Measurements from ENCODE around the gene KCNH3.

The KCNH3 gene

GRCh38 chr12:49562233-49562632, 23.4 kb downstream of the KCNH3 start:
- DNase-seq (ENCODE audit: low read depth) = no peak
- no peak for TF ChIP-seq CTCF (IDR thresholded peaks at IDR 0.05; ENCODE audit: low read depth, low read length, missing control alignments)
- no peak overlapping the region for H3K4me3 ChIP-seq (ENCODE audit: low read depth, low read length)

- DNase-seq (ENCODE audit: low read depth) = no peak
- H3K4me3 ChIP-seq (ENCODE audit: low read depth, low read length) = no peak overlapping the region
- no peak for TF ChIP-seq CTCF (IDR thresholded peaks at IDR 0.05; ENCODE audit: low read depth, low read length, missing control alignments)
These were observed 24.0 kb downstream of the KCNH3 start for GRCh38 chr12:49562831-49563230.

GRCh38 chr12:49563951-49564685, 25.3 kb downstream of the KCNH3 start:
- no peak for TF ChIP-seq CTCF (IDR thresholded peaks at IDR 0.05; ENCODE audit: low read depth, low read length, missing control alignments)
- H3K4me3 ChIP-seq (ENCODE audit: low read depth, low read length) = no peak overlapping the region
- DNase-seq (ENCODE audit: low read depth) = no peak

- H3K4me3 ChIP-seq (ENCODE audit: low read depth, low read length) = no peak overlapping the region
- no peak for DNase-seq (ENCODE audit: low read depth)
- TF ChIP-seq CTCF (IDR thresholded peaks at IDR 0.05; ENCODE audit: low read depth, low read length, missing control alignments) = no peak
These were observed 26.0 kb downstream of the KCNH3 start for GRCh38 chr12:49564686-49565405.

GRCh38 chr12:49565406-49566265, 26.8 kb downstream of the KCNH3 start:
- no peak for DNase-seq (ENCODE audit: low read depth)
- no peak for TF ChIP-seq CTCF (IDR thresholded peaks at IDR 0.05; ENCODE audit: low read depth, low read length, missing control alignments)
- no peak overlapping the region for H3K4me3 ChIP-seq (ENCODE audit: low read depth, low read length)

- no peak for DNase-seq (ENCODE audit: low read depth)
- TF ChIP-seq CTCF (IDR thresholded peaks at IDR 0.05; ENCODE audit: low read depth, low read length, missing control alignments) = no peak
- no peak overlapping the region for H3K4me3 ChIP-seq (ENCODE audit: low read depth, low read length)
These were observed 27.5 kb downstream of the KCNH3 start for GRCh38 chr12:49566361-49566760.

All from GM12864 (cell line).